HG02938 (cell line): ENCODE data around the gene TMEM53.
"Not testable (repeated sequence)": the region's sequence is repeated elsewhere in the genome, so short reads cannot be mapped to it uniquely, and the experiment has no call there.

ENCODE experiments used
- ATAC-seq: cut with Tn5 transposase; IDR thresholded peaks from one replicate; pipeline ENCODE4 v1.9.1; 2021; ENCODE audit warnings: mild to moderate bottlenecking, moderate library complexity; ENCODE audit not compliant: unreplicated experiment

The TMEM53 gene

GRCh38 chr1:44674113-44675000, at the start of gene TMEM53, which contains the start of gene ARMH1:
TMEM53 (minus strand) TSS chr1:44674481; CDS start chr1:44674391, 90 bp downstream.
ARMH1 (plus strand) TSS chr1:44674714; CDS start chr1:44689698, 14,984 bp downstream.
- ATAC-seq: peak; percentile 93

- no peak for ATAC-seq
Measured at GRCh38 chr1:44723496-44724295, 49.4 kb upstream of the TMEM53 start.

- no peak for ATAC-seq
Measured at GRCh38 chr1:44723064-44723463, 48.8 kb upstream of the TMEM53 start.

- ATAC-seq: peak; percentile 69
Measured at GRCh38 chr1:44721485-44722361, 47.4 kb upstream of the TMEM53 start.

GRCh38 chr1:44720281-44720680, 46.0 kb upstream of the TMEM53 start:
- no peak for ATAC-seq

- no peak for ATAC-seq
Measured at GRCh38 chr1:44719318-44719717, 45.0 kb upstream of the TMEM53 start.

GRCh38 chr1:44718091-44718490, 43.8 kb upstream of the TMEM53 start:
- ATAC-seq: no peak

GRCh38 chr1:44717653-44718052, 43.4 kb upstream of the TMEM53 start:
- ATAC-seq: no peak

DNA sequence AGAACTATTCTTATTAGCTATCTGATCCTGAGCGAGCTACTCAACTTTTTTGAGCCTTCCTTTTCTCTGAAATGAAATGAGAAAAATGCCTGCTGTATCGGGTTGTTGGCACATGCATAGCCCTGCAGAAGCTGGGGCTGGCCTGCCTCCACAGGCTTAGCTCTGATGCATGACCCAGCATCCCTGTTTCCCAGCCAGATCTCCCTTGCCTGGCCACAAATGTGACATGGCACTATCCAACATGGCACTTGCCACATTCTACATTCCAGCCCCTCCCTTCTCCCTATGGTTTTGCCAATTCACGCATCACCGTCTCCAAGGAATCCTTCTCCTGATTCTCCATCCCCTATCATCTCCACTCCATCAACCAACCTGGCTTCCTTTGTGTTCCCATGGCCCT, 42.9 kb upstream of the TMEM53 start:
- ATAC-seq: no peak

DNA sequence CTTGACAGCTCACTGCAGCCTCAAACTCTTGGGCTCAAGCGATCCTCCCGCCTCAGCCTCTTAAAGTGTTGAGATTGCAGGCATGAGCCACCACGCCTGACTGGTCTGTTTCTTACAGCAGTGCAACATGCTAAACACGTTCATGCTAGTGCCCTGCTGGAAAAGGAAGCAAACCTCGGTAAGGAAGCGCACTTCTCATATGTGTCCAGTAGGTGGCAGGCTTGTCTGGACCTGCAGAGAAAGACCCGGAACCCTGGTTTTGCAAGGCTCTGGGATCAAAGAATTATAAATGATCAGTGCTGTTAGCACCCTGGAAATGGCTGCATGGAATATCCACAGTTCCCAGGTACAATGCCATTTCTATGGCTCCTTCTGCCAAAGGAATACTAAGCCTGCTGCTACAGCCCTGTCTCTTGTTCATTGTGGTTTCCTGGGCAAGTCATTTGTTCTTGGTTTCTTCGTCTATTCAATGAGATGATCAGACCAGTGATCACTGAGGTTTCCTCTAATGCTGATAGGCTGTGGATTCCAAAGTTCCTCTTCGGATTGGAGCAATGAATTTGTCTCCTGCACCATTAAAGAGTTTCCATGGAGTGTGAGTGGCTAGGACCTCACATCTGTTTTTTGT, 40.8 kb upstream of the TMEM53 start:
- no peak for ATAC-seq

- no peak for ATAC-seq
Measured at GRCh38 chr1:44714532-44714931, 40.3 kb upstream of the TMEM53 start.

DNA sequence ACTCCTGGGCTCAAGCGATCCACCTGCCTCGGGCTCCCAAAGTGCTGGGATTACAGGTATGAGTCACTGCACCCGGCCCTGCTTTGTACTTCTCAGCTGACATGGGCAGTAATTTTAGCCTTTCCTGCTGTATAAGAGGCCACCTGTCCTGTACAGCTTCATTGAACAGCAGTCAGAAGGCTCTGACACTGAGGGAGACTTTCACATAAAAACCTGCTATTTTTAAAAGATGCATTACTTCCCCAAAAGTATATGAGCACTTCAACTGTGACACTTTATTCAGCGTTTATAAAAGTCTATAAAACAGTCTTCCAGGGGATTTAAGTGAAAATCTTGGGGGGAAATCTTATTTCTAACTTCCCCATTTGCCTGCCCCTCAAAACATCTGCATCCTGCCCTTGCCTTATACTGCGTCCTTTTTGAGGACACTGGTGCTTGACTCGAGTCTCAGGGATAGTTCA, 39.1 kb upstream of the TMEM53 start:
- no peak for ATAC-seq

- no peak for ATAC-seq
Measured at GRCh38 chr1:44707959-44708831, 33.9 kb upstream of the TMEM53 start.

DNA sequence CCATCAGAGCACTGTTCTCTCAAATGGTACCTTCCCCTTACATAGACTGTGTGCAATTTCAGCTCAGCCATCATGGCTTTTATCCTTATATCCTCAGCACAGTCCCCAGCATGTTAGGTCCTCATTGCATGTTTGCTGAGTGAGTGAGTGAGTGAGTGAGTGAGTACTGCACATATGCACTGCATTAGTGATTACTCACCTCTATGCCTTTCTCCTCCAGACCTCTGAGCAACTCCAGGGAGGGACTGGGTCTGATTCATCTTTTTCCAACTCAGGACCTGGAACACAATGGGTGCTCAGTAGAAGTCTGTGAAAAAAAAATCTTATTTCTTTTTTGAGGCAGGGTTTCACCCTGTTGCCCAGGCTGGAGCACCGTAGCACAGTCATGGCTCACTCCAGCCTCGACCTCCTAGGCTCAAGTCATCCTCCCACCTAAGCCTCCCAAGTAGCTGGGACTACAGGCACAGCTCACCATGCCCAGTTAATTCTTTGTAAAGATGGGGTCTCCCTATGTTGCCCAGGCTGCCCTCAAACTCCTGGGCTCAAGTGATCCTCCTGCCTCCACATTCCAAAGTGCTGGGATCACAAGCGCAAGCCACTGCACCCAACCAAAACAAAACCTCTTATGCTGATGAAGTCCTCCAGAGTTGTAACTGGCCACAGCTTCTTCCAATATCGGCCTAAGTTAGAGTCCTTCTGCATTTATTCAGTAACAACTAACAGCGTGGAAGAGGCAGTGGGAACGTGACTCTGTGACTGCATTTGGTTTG, 33.0 kb upstream of the TMEM53 start:
- ATAC-seq: no peak

DNA sequence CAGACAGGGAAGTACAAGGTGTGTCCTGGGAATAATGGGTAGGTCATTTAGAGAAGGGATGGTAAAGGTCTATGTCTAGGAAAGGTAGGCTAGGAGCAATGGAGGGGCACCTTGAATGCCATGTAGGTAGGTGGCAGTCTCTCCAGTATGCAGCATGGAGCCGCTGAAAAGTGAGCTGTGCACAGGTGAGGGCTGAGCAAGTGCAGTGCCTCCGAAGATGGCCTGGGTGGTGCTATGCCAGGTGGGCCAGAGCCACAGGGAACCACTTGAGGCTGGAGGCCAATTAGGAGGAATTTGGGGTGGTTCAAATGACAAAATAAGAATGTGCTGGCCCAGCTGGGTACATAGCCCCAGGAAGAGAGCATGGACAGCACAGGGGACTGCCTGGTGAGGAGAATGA, 31.7 kb upstream of the TMEM53 start:
- no peak for ATAC-seq

GRCh38 chr1:44705470-44705869, 31.2 kb upstream of the TMEM53 start:
- no peak for ATAC-seq

DNA sequence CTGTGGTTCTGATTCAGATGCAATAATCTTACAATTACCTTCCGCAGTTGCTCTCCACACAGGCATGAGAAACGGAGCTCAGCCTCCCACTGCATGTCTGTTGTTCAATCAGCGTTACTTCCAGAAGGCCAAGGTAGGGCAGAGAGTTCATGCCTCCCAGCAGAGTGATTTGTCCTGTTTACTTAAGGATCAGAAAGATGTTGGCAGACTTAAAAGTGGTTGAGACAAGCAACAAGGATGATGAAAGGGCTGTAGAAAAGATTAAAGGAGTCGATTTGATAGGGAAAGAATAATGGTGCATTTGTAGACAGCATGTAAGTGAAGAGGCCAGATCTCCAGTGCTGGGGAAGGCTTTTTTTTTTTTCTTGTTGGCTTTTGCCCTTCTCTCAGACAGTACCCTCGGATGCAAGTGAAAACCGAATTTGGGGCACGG, 26.9 kb upstream of the TMEM53 start:
- no peak for ATAC-seq

DNA sequence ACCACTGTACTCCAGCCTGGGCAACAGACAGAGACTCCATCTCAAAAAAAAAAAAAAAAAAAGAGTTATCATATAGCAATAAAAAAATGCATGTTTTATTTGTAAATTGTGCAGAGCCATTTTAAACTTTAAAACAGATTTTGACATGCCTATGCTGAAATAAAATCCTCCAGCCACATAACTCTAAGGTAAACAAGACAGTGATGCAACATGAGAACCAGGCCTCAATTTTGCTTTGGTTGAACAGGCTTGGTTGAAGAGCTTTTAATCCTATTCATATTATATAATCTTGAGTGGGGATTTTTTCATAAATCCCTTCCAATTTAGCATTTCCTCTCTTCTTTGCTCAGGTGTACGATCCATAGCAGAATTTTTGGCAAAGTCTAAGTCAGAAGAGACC, 26.3 kb upstream of the TMEM53 start:
- ATAC-seq: no peak

GRCh38 chr1:44699375-44699774, 25.1 kb upstream of the TMEM53 start:
- ATAC-seq: not testable (repeated sequence)
